Neutrophil (primary cell): ENCODE data around the gene TUBG2.

Experiments
- H3K27ac ChIP-seq: fragments of 200-600 bp; sonication (generic); 2 replicates; pipeline ENCODE4 v1.5.1; 2016; ENCODE audit warnings: mild to moderate bottlenecking, moderate library complexity
- H3K27me3 ChIP-seq: fragments of 200-600 bp; sonication (generic); 2 replicates; pipeline ENCODE4 v1.6.0; 2016; ENCODE audit warnings: mild to moderate bottlenecking
- H3K36me3 ChIP-seq: fragments of 200-600 bp; sonication (generic); 2 replicates; pipeline ENCODE4 v1.5.1; 2017
- H3K4me1 ChIP-seq, 2 experiments: fragments of 200-600 bp in 1 of 2; sonication (generic) in 1 of 2; 1 replicate in 1 of 2; 2 replicates in 1 of 2; pipeline versions ENCODE4 v1.5.1 to v1.6.1; 2013 to 2016; ENCODE audit warnings: low read depth in 1 of 2, low read length in 1 of 2, mild to moderate bottlenecking in 1 of 2, moderate library complexity in 1 of 2; ENCODE audit not compliant: control insufficient read depth in 1 of 2, insufficient read depth in 1 of 2
- H3K4me3 ChIP-seq, 2 experiments: fragments of 200-600 bp in 1 of 2; sonication (generic) in 1 of 2; 1 replicate in 1 of 2; 2 replicates in 1 of 2; pipeline ENCODE4 v1.5.1; 2013 to 2016; ENCODE audit warnings: low read depth in 1 of 2, low read length in 1 of 2, mild to moderate bottlenecking in 1 of 2, moderate library complexity in 1 of 2
- H3K9me3 ChIP-seq: fragments of 200-600 bp; sonication (generic); 2 replicates; pipeline ENCODE4 v1.5.1; 2016
- CTCF ChIP-seq: fragments of 200-600 bp; sonication (generic); IDR thresholded peaks from 2 replicates; pipeline ENCODE4 v1.5.1; 2016; ENCODE audit warnings: antibody characterized with exemption

TUBG2 gene

GRCh38 chr17:42680331-42680808, 21.3 kb downstream of the TUBG2 start:
- peaks cover 62 to 67% of the 10 kb centered on the region in 2 experiments for H3K4me1 ChIP-seq
- no peaks in the 10 kb centered on the region for H3K9me3 ChIP-seq
- peaks cover 72% of the 10 kb centered on the region for H3K27me3 ChIP-seq
- peak overlapping the region; percentile 73 for H3K27ac ChIP-seq
- TF ChIP-seq CTCF, result no peak
- no peaks in the 10 kb centered on the region for H3K36me3 ChIP-seq
- H3K4me3 ChIP-seq, result peak overlapping the region; percentile 75 to 80

- TF ChIP-seq CTCF, result no peak
- no peak within 1 kb of the TSS for H3K27ac ChIP-seq
- H3K36me3 ChIP-seq, result no peaks in the 10 kb centered on the region
- peaks cover 64% of the 10 kb centered on the region for H3K27me3 ChIP-seq
- no peak within 1 kb of the TSS for H3K4me3 ChIP-seq
- peaks cover 47 to 50% of the 10 kb centered on the region in 2 experiments for H3K4me1 ChIP-seq
- no peaks in the 10 kb centered on the region for H3K9me3 ChIP-seq
These were observed 23.1 kb downstream of the TUBG2 start, which contains the start of gene CNTNAP1 for GRCh38 chr17:42681976-42682721. Gene CNTNAP1, plus strand, starts transcription at chr17:42682531. Its CDS starts 299 bp downstream, at chr17:42682830.

- H3K9me3 ChIP-seq, result no peaks in the 10 kb centered on the region
- peaks cover 40 to 42% of the 10 kb centered on the region in 2 experiments for H3K4me1 ChIP-seq
- no peak overlapping the region for H3K27ac ChIP-seq
- no peak for TF ChIP-seq CTCF
- peaks cover 64% of the 10 kb centered on the region for H3K27me3 ChIP-seq
- H3K4me3 ChIP-seq, result no peak overlapping the region
- no peaks in the 10 kb centered on the region for H3K36me3 ChIP-seq
These were observed 23.8 kb downstream of the TUBG2 start for GRCh38 chr17:42682722-42683403.

GRCh38 chr17:42683407-42684034, 24.4 kb downstream of the TUBG2 start:
- TF ChIP-seq CTCF, result no peak
- no peaks in the 10 kb centered on the region for H3K9me3 ChIP-seq
- peaks cover 64% of the 10 kb centered on the region for H3K27me3 ChIP-seq
- H3K4me3 ChIP-seq, result no peak overlapping the region
- H3K4me1 ChIP-seq, result peaks cover 36% of the 10 kb centered on the region in 2 experiments
- H3K36me3 ChIP-seq, result no peaks in the 10 kb centered on the region
- H3K27ac ChIP-seq, result no peak overlapping the region

GRCh38 chr17:42684929-42685556, 26.0 kb downstream of the TUBG2 start:
- Histone ChIP-seq H3K27me3 (peaks cover 61% of the 10 kb centered on the region), H3K27ac (no peak overlapping the region), H3K36me3 (no peaks in the 10 kb centered on the region), H3K4me3 (no peak overlapping the region), H3K9me3 (no peaks in the 10 kb centered on the region), H3K4me1 (peaks cover 21% of the 10 kb centered on the region in 2 experiments)
- TF ChIP-seq CTCF, result no peak
